WTC11 (cell line): ENCODE data around the gene SHD. TPM values are rescaled to one million over a fixed set of nuclear protein-coding genes. Genes with fewer than 3 reads are reported as not detected.

Experiments
- ATAC-seq: fragments of 200-7000 bp; cut with Tn5 transposase; 2 replicates; pipeline ENCODE4 v1.10.0; 2021; ENCODE audit warnings: mild to moderate bottlenecking, moderate library complexity
- CTCF ChIA-PET: fragments of 300-600 bp; sonication (Branson Sonifier 250); formaldehyde crosslinking; loops from one replicate; lab custom pipeline; 2021; ENCODE audit warnings: antibody characterized with exemption; lab: Charles Lee
- POLR2A ChIA-PET: fragments of 350-600 bp; sonication (Branson Sonifier 250); formaldehyde crosslinking; loops from one replicate; lab custom pipeline; 2021; ENCODE audit warnings: antibody characterized with exemption; lab: Charles Lee
- DNase-seq: peaks from one replicate; pipeline ENCODE4 v3.0.0; 2021; ENCODE audit warnings: low spot score
- H3K27ac Mint-ChIP-seq: 2 replicates; pipeline ENCODE4 v1.8.0; 2021; ENCODE audit warnings: mixed read lengths
- H3K27me3 Mint-ChIP-seq: 2 replicates; pipeline ENCODE4 v1.8.0; 2021; ENCODE audit warnings: low read depth, mild to moderate bottlenecking, moderate library complexity, mixed read lengths
- H3K36me3 Mint-ChIP-seq: 2 replicates; pipeline ENCODE4 v1.8.0; 2021; ENCODE audit warnings: mixed read lengths
- H3K4me1 Mint-ChIP-seq: 2 replicates; pipeline ENCODE4 v1.8.0; 2022; ENCODE audit warnings: mixed read lengths
- H3K4me3 Mint-ChIP-seq: 2 replicates; pipeline ENCODE4 v1.8.0; 2021; ENCODE audit warnings: mild to moderate bottlenecking, moderate library complexity, mixed read lengths
- H3K9me3 Mint-ChIP-seq: 2 replicates; pipeline ENCODE4 v1.8.0; 2021; ENCODE audit warnings: mixed read lengths
- ATF1 ChIP-seq: sonication (generic); formaldehyde crosslinking; IDR thresholded peaks from 2 replicates; pipeline ENCODE4 v1.8.1; 2023; ENCODE audit warnings: mild to moderate bottlenecking, moderate library complexity, missing genetic modification reagents
- CDX4 ChIP-seq: fragments of 250-450 bp; sonication (Bioruptor Pico); IDR thresholded peaks from 2 replicates; pipeline ENCODE4 v1.9.0; 2021; ENCODE audit warnings: moderate library complexity, mild to moderate bottlenecking, inconsistent platforms, borderline replicate concordance
- CTCF ChIP-seq: fragments of 200-600 bp; IDR thresholded peaks from 2 replicates; pipeline ENCODE4 v1.8.0; 2022; ENCODE audit warnings: antibody characterized with exemption
- ELF4 ChIP-seq: sonication (generic); formaldehyde crosslinking; IDR thresholded peaks from 2 replicates; pipeline ENCODE4 v1.8.1; 2022; ENCODE audit warnings: low read depth, mild to moderate bottlenecking, moderate library complexity, missing genetic modification reagents
- EMX1 ChIP-seq: fragments of 250-450 bp; sonication (Bioruptor Pico); IDR thresholded peaks from 2 replicates; pipeline ENCODE4 v1.8.0; 2021; ENCODE audit warnings: mild to moderate bottlenecking
- FOXJ3 ChIP-seq: sonication (generic); formaldehyde crosslinking; IDR thresholded peaks from 2 replicates; pipeline ENCODE4 v1.9.0; 2021; ENCODE audit warnings: missing genetic modification reagents, mild to moderate bottlenecking, borderline replicate concordance
- FOXK1 ChIP-seq: sonication (generic); formaldehyde crosslinking; IDR thresholded peaks from 2 replicates; pipeline ENCODE4 v1.8.0; 2022; ENCODE audit warnings: mild to moderate bottlenecking, moderate library complexity, missing genetic modification reagents
- GABPB1 ChIP-seq: sonication (generic); formaldehyde crosslinking; IDR thresholded peaks from 2 replicates; pipeline ENCODE4 v1.8.1; 2023; ENCODE audit warnings: mild to moderate bottlenecking, missing genetic modification reagents
- JAZF1 ChIP-seq: fragments of 250-450 bp; sonication (Bioruptor Pico); IDR thresholded peaks from 2 replicates; pipeline ENCODE4 v1.9.0; 2021; ENCODE audit warnings: moderate library complexity, mild to moderate bottlenecking, inconsistent platforms
- KAT7 ChIP-seq: sonication (generic); formaldehyde crosslinking; IDR thresholded peaks from 2 replicates; pipeline ENCODE4 v1.8.1; 2023; ENCODE audit warnings: missing genetic modification reagents, mild to moderate bottlenecking, borderline replicate concordance
- NFATC4 ChIP-seq: fragments of 250-450 bp; sonication (Bioruptor Pico); IDR thresholded peaks from 2 replicates; pipeline ENCODE4 v1.9.0; 2021; ENCODE audit warnings: mild to moderate bottlenecking
- PRDM15 ChIP-seq: sonication (generic); formaldehyde crosslinking; IDR thresholded peaks from 2 replicates; pipeline ENCODE4 v1.8.0; 2022; ENCODE audit warnings: missing genetic modification reagents
- RELA ChIP-seq: sonication (generic); formaldehyde crosslinking; IDR thresholded peaks from 2 replicates; pipeline ENCODE4 v1.8.1; 2022; ENCODE audit warnings: missing genetic modification reagents, mild to moderate bottlenecking, borderline replicate concordance
- RORB ChIP-seq: fragments of 250-450 bp; sonication (Bioruptor Pico); IDR thresholded peaks from 2 replicates; pipeline ENCODE4 v1.9.0; 2021; ENCODE audit warnings: mild to moderate bottlenecking
- SP1 ChIP-seq: sonication (generic); formaldehyde crosslinking; conservative IDR thresholded peaks from 2 replicates; pipeline ENCODE4 v1.8.1; 2022; ENCODE audit warnings: missing genetic modification reagents
- STAT6 ChIP-seq: sonication (generic); formaldehyde crosslinking; conservative IDR thresholded peaks from 2 replicates; pipeline ENCODE4 v1.8.1; 2023; ENCODE audit warnings: mild to moderate bottlenecking, low read depth, missing genetic modification reagents, moderate library complexity
- ZNF396 ChIP-seq: fragments of 250-450 bp; sonication (Bioruptor Pico); IDR thresholded peaks from 2 replicates; pipeline ENCODE4 v1.8.0; 2021; ENCODE audit warnings: mild to moderate bottlenecking, moderate library complexity, borderline replicate concordance
- ZNF532 ChIP-seq: fragments of 250-450 bp; sonication (Bioruptor Pico); IDR thresholded peaks from 2 replicates; pipeline ENCODE4 v1.9.0; 2021; ENCODE audit warnings: mild to moderate bottlenecking, borderline replicate concordance
- ZSCAN18 ChIP-seq: fragments of 250-450 bp; sonication (Bioruptor Pico); IDR thresholded peaks from 2 replicates; pipeline ENCODE4 v2.1.2; 2022; ENCODE audit warnings: mild to moderate bottlenecking, moderate library complexity
- total RNA-seq: library from RNA; stranded (reverse); gene quantifications from 3 replicates; pipeline ENCODE4 v1.2.3, GENCODE V29; 2021

SHD gene
- total RNA-seq, 1 experiment from 2014 or later: 3.4 TPM

DNA sequence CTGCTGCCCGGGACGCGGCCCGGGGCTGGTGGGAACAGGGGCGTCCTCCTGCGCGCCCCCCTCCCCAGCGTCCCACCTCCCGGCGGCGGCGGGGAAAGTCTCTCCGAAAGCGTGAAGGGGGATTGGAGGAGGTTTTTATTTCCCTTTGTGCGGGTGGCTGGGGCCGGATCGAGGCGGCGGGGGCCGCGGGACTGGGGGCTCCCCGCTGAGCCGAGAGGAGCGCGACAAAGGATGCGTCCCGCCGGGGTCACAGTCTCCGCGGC is 132 bp downstream of the SHD start:
- Mint-ChIP-seq H3K4me1 (peaks cover 8% of the 10 kb centered on the region; the same call in 1 of the 2 replicates), H3K4me3 (peak overlapping the region; percentile 46)
- no peak for TF ChIP-seq ATF1 (CRISPR knock-in tag)
- TF ChIP-seq FOXJ3 (CRISPR knock-in tag): no peak
- TF ChIP-seq ZSCAN18 (CRISPR knock-in tag): no peak
- no peak for TF ChIP-seq CDX4 (CRISPR knock-in tag)
- TF ChIP-seq JAZF1 (CRISPR knock-in tag): no peak
- TF ChIP-seq GABPB1: no peak
- TF ChIP-seq STAT6 (CRISPR knock-in tag): no peak
- TF ChIP-seq NFATC4 (CRISPR knock-in tag): no peak
- no peak for TF ChIP-seq CTCF
- TF ChIP-seq ELF4 (CRISPR knock-in tag): no peak
- TF ChIP-seq, all 79 proteins: peak for 0
- CTCF ChIA-PET: interaction anchor here (0.6 to 10.5 kb wide), 8 partner anchors 8 to 372 kb away, joined by 3 to 172 read pairs (median 4); partner anchors contain the start of gene MPND
- H3K27ac Mint-ChIP-seq: no peak overlapping the region
- ATAC-seq: no peak; the same call in 1 of the 2 replicates
- H3K27me3 Mint-ChIP-seq: peaks cover 59% of the 10 kb centered on the region
- H3K36me3 Mint-ChIP-seq: no peaks in the 10 kb centered on the region
- DNase-seq: no peak
- H3K9me3 Mint-ChIP-seq: no peaks in the 10 kb centered on the region
- POLR2A ChIA-PET: no interaction called here

DNA sequence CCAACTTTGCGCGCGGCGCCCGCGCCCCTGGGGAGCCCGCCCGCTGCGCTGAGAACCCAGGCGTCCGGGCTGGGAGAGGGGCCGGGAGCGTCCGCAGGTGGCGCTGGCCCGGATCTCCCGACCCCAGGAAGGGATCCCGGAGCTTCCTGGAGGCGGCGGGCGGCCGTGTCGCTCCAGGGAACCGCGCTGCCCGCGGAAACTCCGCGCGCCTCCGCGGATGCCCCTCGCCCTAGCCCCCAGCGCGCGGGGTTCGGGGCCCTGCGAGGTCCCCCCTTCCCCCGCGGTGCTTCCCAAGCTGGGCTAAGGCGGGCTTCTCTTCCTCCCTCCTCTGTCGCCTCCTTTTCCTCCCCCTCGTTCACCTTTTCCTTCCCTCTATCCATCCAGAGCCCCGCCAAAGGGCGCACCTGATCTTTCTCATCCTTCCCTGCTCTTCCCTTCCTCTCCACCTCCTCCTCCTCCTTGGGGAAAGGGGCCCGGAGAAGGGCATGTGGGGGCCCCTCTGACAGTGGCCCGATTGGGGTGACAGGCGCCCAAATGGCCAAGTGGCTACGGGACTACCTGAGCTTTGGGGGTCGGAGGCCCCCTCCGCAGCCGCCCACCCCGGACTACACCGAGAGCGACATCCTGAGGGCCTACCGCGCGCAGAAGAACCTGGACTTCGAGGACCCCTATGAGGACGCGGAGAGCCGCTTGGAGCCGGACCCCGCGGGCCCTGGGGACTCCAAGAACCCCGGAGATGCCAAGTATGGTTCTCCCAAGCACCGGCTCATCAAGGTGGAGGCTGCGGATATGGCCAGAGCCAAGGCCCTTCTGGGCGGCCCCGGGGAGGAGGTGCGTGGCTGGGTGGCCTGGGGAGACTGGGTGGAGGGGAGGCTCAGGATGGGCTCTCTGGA is 710 bp downstream of the SHD start:
- ChIA-PET CTCF (interaction anchor here (0.6 to 10.5 kb wide), 9 partner anchors 9 to 372 kb away, joined by 3 to 172 read pairs (median 5); partner anchors contain the start of gene MPND), POLR2A (interaction anchor here (0.8 kb wide), 1 partner anchor 63 kb away, joined by 3 read pairs; the partner anchor contains the start of gene MPND)
- Mint-ChIP-seq H3K4me1 (peaks cover 10% of the 10 kb centered on the region; the same call in 1 of the 2 replicates), H3K36me3 (no peaks in the 10 kb centered on the region), H3K9me3 (no peaks in the 10 kb centered on the region), H3K27ac (no peak overlapping the region), H3K4me3 (peak overlapping the region; percentile 90), H3K27me3 (peaks cover 64% of the 10 kb centered on the region)
- ATAC-seq: 0 out of 2 replicates have a peak, but pooled peaks have one; percentile 6
- no peak for DNase-seq
- TF ChIP-seq SP1 (CRISPR knock-in tag) (no peak), KAT7 (no peak), ZNF532 (CRISPR knock-in tag) (no peak), ZNF396 (CRISPR knock-in tag) (no peak), EMX1 (no peak), RELA (CRISPR knock-in tag) (no peak), PRDM15 (CRISPR knock-in tag) (0 out of 2 replicates have a peak, but pooled peaks have one; percentile 11), RORB (CRISPR knock-in tag) (no peak), FOXK1 (CRISPR knock-in tag) (no peak)
